C4-2B (cell line): Measurements from ENCODE around the gene PHYKPL.

ENCODE experiments used
- ZFX ChIP-seq: fragments of 450-650 bp; IDR thresholded peaks from 2 replicates; pipeline ENCODE4 v1.6.1; 2017
- TF ChIP-seq, protein P1 (sequence below): fragments of 450-650 bp; conservative IDR thresholded peaks from 2 replicates; pipeline ENCODE4 v1.5.1; 2017; ENCODE audit warnings: mild to moderate bottlenecking

DNA sequence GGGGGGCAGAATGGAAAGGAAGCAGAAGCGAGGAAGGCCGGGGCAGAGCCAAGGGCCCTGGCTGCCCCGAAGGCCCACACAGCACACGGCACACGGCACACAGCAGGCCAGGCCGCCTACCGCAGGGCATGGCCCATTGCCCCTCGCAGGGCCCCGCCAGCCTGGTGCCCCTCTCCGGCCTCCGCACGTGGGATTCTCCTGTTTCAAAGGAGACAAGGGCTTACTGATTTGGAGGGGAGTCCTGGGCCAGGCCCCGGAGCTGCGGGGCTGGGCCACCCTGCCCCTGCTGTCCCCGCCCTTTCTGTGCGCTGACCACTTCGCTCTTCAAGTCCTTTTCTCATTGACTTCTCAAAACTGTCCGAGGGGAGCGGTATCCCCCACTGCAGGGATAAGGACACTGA lies 7.7 kb upstream of the PHYKPL start:
- TF ChIP-seq, protein P1, sequence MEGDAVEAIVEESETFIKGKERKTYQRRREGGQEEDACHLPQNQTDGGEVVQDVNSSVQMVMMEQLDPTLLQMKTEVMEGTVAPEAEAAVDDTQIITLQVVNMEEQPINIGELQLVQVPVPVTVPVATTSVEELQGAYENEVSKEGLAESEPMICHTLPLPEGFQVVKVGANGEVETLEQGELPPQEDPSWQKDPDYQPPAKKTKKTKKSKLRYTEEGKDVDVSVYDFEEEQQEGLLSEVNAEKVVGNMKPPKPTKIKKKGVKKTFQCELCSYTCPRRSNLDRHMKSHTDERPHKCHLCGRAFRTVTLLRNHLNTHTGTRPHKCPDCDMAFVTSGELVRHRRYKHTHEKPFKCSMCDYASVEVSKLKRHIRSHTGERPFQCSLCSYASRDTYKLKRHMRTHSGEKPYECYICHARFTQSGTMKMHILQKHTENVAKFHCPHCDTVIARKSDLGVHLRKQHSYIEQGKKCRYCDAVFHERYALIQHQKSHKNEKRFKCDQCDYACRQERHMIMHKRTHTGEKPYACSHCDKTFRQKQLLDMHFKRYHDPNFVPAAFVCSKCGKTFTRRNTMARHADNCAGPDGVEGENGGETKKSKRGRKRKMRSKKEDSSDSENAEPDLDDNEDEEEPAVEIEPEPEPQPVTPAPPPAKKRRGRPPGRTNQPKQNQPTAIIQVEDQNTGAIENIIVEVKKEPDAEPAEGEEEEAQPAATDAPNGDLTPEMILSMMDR: no peak
- no peak for TF ChIP-seq ZFX
